GM12878 (cell line): ENCODE measurements around the gene HOMER2.

Experiments
- CREB1 ChIP-seq: IDR thresholded peaks from 2 replicates; pipeline ENCODE4 v1.6.1; 2012; ENCODE audit warnings: low read depth, mild to moderate bottlenecking, inconsistent platforms
- CREM ChIP-seq: IDR thresholded peaks from 2 replicates; pipeline ENCODE4 v1.6.1; 2014; ENCODE audit warnings: antibody characterized with exemption, low read depth
- EZH2 ChIP-seq: IDR thresholded peaks from 2 replicates; pipeline ENCODE4 v1.6.1; 2012; ENCODE audit warnings: low read depth, mild to moderate bottlenecking, control low read depth, inconsistent platforms, low read length, borderline replicate concordance; ENCODE audit not compliant: control insufficient read depth
- JUNB ChIP-seq: IDR thresholded peaks from 2 replicates; pipeline ENCODE4 v1.6.1; 2016; ENCODE audit warnings: antibody characterized with exemption, mild to moderate bottlenecking
- POLR2AphosphoS2 ChIP-seq: IDR thresholded peaks from 2 replicates; pipeline ENCODE4 v1.6.1; 2011; ENCODE audit warnings: low read depth, mild to moderate bottlenecking, low read length, improper control_type of control experiment, moderate library complexity
- YY1 ChIP-seq: IDR thresholded peaks from 2 replicates; pipeline ENCODE4 v1.6.1; 2011; ENCODE audit warnings: low read depth, mild to moderate bottlenecking, low read length
- TF ChIP-seq, protein P1 (sequence below): IDR thresholded peaks from 2 replicates; pipeline ENCODE4 v1.6.1; 2012; ENCODE audit warnings: low read depth, low read length, improper control_type of control experiment
- TF ChIP-seq, protein P2 (sequence below), 3 experiments: IDR thresholded peaks in 2 of 3; conservative IDR thresholded peaks in 1 of 3; 2 replicates each; pipeline ENCODE4 v1.5.1; 2011; ENCODE audit warnings: low read depth in 3 of 3, low read length in 3 of 3, mild to moderate bottlenecking in 3 of 3, control low read depth in 2 of 3, moderate library complexity in 2 of 3, inconsistent platforms in 1 of 3, mixed read lengths in 1 of 3; ENCODE audit not compliant: control insufficient read depth in 2 of 3, insufficient read depth in 1 of 3; ENCODE audit errors: extremely low read depth in 1 of 3
- TF ChIP-seq, protein P3 (sequence below): IDR thresholded peaks from 2 replicates; pipeline ENCODE4 v1.6.1; 2011; ENCODE audit warnings: low read depth, low read length, improper control_type of control experiment, borderline replicate concordance

DNA sequence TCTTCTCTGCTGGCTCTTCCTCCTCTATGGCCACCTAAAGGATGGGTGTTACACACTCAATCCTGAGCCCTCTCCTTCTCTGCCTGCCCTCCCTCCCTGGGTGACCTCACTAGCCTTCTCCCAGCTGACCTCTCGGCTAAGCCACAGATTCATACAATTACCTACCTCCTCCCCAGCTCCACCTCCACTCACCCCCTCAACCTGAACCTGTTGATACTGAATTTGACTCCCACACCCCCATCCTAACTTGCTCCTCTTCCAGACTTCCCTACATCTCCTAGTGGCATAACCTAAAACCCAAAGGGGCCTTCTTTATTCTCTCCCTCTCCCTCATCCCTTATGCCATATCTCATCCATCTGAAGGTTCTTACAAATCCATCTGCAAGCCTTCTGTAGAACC, 17.1 kb downstream of the HOMER2 start:
- TF ChIP-seq, protein P1, sequence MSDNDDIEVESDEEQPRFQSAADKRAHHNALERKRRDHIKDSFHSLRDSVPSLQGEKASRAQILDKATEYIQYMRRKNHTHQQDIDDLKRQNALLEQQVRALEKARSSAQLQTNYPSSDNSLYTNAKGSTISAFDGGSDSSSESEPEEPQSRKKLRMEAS: no peak
- TF ChIP-seq, protein P2, sequence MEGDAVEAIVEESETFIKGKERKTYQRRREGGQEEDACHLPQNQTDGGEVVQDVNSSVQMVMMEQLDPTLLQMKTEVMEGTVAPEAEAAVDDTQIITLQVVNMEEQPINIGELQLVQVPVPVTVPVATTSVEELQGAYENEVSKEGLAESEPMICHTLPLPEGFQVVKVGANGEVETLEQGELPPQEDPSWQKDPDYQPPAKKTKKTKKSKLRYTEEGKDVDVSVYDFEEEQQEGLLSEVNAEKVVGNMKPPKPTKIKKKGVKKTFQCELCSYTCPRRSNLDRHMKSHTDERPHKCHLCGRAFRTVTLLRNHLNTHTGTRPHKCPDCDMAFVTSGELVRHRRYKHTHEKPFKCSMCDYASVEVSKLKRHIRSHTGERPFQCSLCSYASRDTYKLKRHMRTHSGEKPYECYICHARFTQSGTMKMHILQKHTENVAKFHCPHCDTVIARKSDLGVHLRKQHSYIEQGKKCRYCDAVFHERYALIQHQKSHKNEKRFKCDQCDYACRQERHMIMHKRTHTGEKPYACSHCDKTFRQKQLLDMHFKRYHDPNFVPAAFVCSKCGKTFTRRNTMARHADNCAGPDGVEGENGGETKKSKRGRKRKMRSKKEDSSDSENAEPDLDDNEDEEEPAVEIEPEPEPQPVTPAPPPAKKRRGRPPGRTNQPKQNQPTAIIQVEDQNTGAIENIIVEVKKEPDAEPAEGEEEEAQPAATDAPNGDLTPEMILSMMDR (IDR thresholded peaks at IDR 0.05 in 2 of 3, conservative IDR thresholded peaks at IDR 0.05 in 1 of 3; ENCODE audit: control insufficient read depth in 2 of 3, extremely low read depth in 1 of 3, insufficient read depth in 1 of 3, low read depth in 3 of 3, low read length in 3 of 3): no peak
- TF ChIP-seq CREB1 (no peak), JUNB (no peak), POLR2AphosphoS2 (no peak), CREM (no peak), YY1 (no peak), EZH2 (no peak)
- TF ChIP-seq, protein P3, sequence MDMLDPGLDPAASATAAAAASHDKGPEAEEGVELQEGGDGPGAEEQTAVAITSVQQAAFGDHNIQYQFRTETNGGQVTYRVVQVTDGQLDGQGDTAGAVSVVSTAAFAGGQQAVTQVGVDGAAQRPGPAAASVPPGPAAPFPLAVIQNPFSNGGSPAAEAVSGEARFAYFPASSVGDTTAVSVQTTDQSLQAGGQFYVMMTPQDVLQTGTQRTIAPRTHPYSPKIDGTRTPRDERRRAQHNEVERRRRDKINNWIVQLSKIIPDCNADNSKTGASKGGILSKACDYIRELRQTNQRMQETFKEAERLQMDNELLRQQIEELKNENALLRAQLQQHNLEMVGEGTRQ: no peak
